DND-41 (cell line): Measurements from ENCODE around the gene ZNF232.
"Not testable (repeated sequence)": the region's sequence is repeated elsewhere in the genome, so short reads cannot be mapped to it uniquely, and the experiment has no call there.

Source experiments
- ATAC-seq: fragments of 200-7000 bp; cut with Tn5 transposase; 3 replicates; pipeline ENCODE4 v1.9.1; 2021; ENCODE audit warnings: low read depth; ENCODE audit not compliant: insufficient read depth
- DNase-seq: peaks from one replicate; pipeline ENCODE4 v3.0.0-alpha.2; 2020
- H2AFZ ChIP-seq: 2 replicates; pipeline ENCODE4 v1.6.0; 2012; ENCODE audit warnings: low read depth, low read length
- H3K27ac ChIP-seq: 2 replicates; pipeline ENCODE4 v1.5.1; 2012; ENCODE audit warnings: low read length, inconsistent platforms
- H3K27me3 ChIP-seq: fragments of 200-600 bp; sonication (generic); 2 replicates; pipeline ENCODE4 v1.6.0; 2012; ENCODE audit warnings: low read length, mild to moderate bottlenecking, inconsistent platforms; ENCODE audit not compliant: insufficient read depth, poor library complexity
- H3K36me3 ChIP-seq: 2 replicates; pipeline ENCODE4 v1.5.1; 2012; ENCODE audit warnings: low read length, inconsistent platforms; ENCODE audit not compliant: insufficient read depth
- H3K4me1 ChIP-seq: 2 replicates; pipeline ENCODE4 v1.5.1; 2012; ENCODE audit warnings: mild to moderate bottlenecking, low read length; ENCODE audit not compliant: insufficient read depth
- H3K4me2 ChIP-seq: 2 replicates; pipeline ENCODE4 v1.6.0; 2012; ENCODE audit warnings: mild to moderate bottlenecking, moderate library complexity, low read length, inconsistent platforms; ENCODE audit not compliant: insufficient read depth
- H3K4me3 ChIP-seq, 2 experiments: fragments of 200-600 bp in 1 of 2; shearing (Covaris generic) in 1 of 2; 2 replicates each; pipeline ENCODE4 v1.5.1; 2012 to 2016; ENCODE audit warnings: inconsistent platforms in 2 of 2, low read length in 2 of 2, mild to moderate bottlenecking in 2 of 2, low read depth in 1 of 2, moderate library complexity in 1 of 2
- H3K79me2 ChIP-seq: 2 replicates; pipeline ENCODE4 v1.6.0; 2012; ENCODE audit warnings: low read length, inconsistent platforms; ENCODE audit not compliant: insufficient read depth
- H3K9ac ChIP-seq: 2 replicates; pipeline ENCODE4 v1.6.0; 2012; ENCODE audit warnings: low read depth, mild to moderate bottlenecking, inconsistent platforms, low read length, moderate library complexity
- H3K9me3 ChIP-seq: 2 replicates; pipeline ENCODE4 v1.5.1; 2012; ENCODE audit warnings: low read length, moderate library complexity, mild to moderate bottlenecking, inconsistent platforms; ENCODE audit not compliant: insufficient read depth, severe bottlenecking
- H4K20me1 ChIP-seq: 2 replicates; pipeline ENCODE4 v1.6.0; 2012; ENCODE audit warnings: low read length; ENCODE audit not compliant: insufficient read depth
- EZH2 ChIP-seq: IDR thresholded peaks from 3 replicates; pipeline ENCODE4 v1.6.1; 2012; ENCODE audit warnings: borderline replicate concordance, low read depth, mild to moderate bottlenecking, moderate library complexity, low read length, inconsistent platforms; ENCODE audit not compliant: severe bottlenecking
- TF ChIP-seq, protein P1 (sequence below): IDR thresholded peaks from 2 replicates; pipeline ENCODE4 v1.5.1; 2012; ENCODE audit warnings: borderline replicate concordance, low read length, moderate library complexity, mild to moderate bottlenecking; ENCODE audit not compliant: poor library complexity, severe bottlenecking; ENCODE audit errors: extremely low read depth

The ZNF232 gene

DNA sequence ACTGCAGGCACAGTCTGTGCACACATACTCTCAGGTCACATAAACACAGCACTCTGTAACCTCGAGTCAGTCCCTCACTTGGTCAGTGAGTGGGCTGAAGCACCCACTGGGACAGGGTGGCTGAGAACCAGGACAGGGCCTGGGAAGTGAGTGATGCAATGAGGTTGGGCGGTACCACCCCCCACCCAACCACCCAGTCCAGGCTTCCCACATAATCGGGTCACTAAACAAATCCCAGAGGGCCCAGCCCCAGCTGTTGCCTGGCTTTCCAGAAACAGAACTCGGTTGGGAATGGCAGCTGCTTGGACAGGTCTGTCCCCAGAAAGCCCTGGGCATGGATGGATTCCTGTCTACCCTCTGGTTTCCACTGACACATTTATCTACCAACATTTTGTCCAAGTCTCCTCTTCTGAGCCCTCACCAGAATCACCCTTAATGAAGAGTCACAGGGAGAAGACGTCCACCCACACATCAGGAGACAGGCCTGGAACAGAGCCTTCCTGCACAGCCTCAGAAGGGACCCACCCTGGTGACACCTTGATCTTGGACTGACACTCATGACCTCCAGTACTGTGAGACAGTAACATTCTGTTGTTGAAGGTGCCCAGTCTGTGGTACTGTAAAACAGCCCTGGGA is 12.6 kb upstream of the ZNF232 start:
- not testable (repeated sequence) for DNase-seq, H3K9ac ChIP-seq, H3K36me3 ChIP-seq, H3K4me2 ChIP-seq, ATAC-seq, H3K27ac ChIP-seq, H2AFZ ChIP-seq, H3K9me3 ChIP-seq, H3K79me2 ChIP-seq, H3K27me3 ChIP-seq, H4K20me1 ChIP-seq, H3K4me1 ChIP-seq, H3K4me3 ChIP-seq

DNA sequence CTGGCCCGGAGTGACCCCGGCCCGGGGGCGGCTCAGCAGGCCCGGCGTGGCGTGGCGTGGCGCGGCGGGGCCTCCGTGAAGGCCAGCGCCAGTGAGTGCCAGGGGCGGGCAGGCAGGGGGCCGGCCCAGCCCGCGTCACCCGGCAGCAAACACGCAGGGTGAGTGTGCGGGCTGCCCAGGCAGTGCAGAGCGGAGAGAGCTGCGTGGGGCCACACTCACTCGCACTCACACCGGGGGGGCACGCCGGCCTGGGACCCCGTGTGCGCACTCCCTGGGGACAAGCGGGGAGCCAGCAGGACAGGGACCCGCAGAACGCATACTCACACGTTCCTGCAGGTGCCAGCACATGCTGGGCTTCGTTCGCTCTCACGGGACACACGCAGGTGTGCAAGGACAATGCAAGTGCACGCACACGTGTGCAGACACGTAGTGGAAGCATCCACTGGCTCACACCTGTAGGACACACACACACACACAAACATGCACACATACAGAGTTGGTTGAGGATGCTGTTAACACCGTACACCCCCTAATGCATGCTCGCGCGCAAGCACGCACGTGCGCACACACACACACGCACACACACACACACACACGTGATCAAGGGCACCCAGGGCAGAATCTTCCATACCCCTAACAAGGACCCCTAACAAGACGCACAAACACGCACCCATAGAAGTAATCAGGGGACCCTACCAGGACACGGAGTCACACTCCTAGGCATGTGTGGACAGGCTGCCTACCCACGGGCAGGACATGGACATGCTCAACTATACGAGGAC is 11.9 kb upstream of the ZNF232 start:
- DNase-seq (no peak), ATAC-seq (no peak)
- no peak overlapping the region for H3K27ac ChIP-seq
- peaks cover under 1% of the 10 kb centered on the region for H3K9me3 ChIP-seq
- H3K79me2 ChIP-seq: no peaks in the 10 kb centered on the region
- H3K9ac ChIP-seq: no peak overlapping the region
- no peak overlapping the region for H3K4me3 ChIP-seq
- no peaks in the 10 kb centered on the region for H4K20me1 ChIP-seq
- no peak for TF ChIP-seq EZH2
- TF ChIP-seq, protein P1, sequence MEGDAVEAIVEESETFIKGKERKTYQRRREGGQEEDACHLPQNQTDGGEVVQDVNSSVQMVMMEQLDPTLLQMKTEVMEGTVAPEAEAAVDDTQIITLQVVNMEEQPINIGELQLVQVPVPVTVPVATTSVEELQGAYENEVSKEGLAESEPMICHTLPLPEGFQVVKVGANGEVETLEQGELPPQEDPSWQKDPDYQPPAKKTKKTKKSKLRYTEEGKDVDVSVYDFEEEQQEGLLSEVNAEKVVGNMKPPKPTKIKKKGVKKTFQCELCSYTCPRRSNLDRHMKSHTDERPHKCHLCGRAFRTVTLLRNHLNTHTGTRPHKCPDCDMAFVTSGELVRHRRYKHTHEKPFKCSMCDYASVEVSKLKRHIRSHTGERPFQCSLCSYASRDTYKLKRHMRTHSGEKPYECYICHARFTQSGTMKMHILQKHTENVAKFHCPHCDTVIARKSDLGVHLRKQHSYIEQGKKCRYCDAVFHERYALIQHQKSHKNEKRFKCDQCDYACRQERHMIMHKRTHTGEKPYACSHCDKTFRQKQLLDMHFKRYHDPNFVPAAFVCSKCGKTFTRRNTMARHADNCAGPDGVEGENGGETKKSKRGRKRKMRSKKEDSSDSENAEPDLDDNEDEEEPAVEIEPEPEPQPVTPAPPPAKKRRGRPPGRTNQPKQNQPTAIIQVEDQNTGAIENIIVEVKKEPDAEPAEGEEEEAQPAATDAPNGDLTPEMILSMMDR: no peak
- no peak overlapping the region for H3K4me2 ChIP-seq
- H3K36me3 ChIP-seq: no peaks in the 10 kb centered on the region
- no peaks in the 10 kb centered on the region for H3K4me1 ChIP-seq
- no peak overlapping the region for H2AFZ ChIP-seq
- no peaks in the 10 kb centered on the region for H3K27me3 ChIP-seq

DNA sequence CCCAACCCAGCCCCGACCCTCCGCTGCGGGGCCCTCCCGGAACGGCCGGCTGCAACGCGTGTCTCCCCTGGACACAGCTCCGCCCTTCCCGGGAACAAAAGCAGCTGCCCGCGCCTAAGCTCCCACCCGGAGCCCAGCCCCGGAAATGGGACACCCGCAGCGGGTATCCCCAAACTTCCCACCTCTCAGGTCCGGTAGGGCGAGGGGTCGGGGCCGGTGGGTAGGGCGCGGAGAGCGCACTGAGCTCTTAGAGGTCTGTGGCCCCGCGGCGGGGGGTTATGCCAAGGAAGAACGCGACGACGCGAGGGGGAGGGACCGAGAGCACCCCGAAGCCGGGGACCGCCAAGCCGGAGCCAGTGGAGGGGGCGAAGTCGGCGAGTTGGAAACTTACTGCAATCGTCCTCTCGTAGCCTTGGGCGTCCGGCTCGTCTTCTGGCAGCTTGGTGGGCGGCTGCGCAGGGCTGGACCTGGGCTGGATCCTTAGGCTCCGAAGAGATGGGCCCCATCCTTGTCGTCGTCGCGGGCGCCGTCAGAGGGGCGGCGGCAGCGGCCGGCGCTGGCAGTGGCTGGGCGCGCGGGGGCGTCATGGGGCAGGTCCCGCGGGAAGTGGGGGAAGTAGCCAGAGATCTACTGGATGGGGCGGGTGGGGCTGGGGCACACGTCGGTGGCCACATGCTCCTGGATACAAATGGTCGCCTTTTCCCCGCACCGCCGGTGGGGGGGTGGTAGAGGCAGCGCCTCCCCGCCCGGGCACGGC is 11.1 kb upstream of the ZNF232 start:
- Histone ChIP-seq H3K9me3 (peaks cover 3% of the 10 kb centered on the region), H3K79me2 (no peaks in the 10 kb centered on the region), H3K36me3 (no peaks in the 10 kb centered on the region), H3K27me3 (no peaks in the 10 kb centered on the region), H3K9ac (no peak overlapping the region), H3K4me3 (no peak overlapping the region), H2AFZ (no peak overlapping the region), H3K27ac (no peak overlapping the region), H3K4me2 (no peak overlapping the region), H4K20me1 (no peaks in the 10 kb centered on the region), H3K4me1 (no peaks in the 10 kb centered on the region)
- DNase-seq: no peak
- no peak for ATAC-seq
- TF ChIP-seq, protein P1: no peak
- no peak for TF ChIP-seq EZH2

DNA sequence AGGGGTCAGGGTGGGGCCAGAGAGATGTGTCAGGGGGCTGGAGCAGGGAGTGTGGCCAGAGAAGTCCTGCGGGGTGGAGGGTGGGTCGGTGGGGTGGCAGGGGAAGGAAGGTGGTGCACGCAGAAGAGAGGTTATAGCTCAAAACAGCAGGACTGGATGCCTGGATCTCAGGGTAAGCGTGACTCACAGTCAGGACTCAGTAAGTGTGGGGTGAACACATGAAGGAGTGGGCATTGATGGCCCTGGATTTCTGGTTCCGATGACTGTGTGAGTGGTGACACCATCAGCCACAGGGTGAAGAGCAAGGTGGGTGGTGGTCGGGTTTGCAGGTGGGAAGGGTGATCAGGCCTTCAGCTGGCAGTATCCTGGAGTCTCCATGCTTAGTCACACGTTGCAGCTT is 10.4 kb upstream of the ZNF232 start:
- not testable (repeated sequence) for ATAC-seq, H3K4me1 ChIP-seq, DNase-seq, H3K27ac ChIP-seq, H2AFZ ChIP-seq, H3K27me3 ChIP-seq, H4K20me1 ChIP-seq, H3K79me2 ChIP-seq, H3K4me2 ChIP-seq, H3K9ac ChIP-seq, H3K4me3 ChIP-seq, H3K9me3 ChIP-seq, H3K36me3 ChIP-seq
